ENCODE results near the gene KRTAP10-12. TPM values are rescaled to one million over a fixed set of nuclear protein-coding genes. Genes with fewer than 3 reads are reported as not detected.

The KRTAP10-12 gene
- total RNA-seq, 2 experiments from 2014 or later = not detected

DNA sequence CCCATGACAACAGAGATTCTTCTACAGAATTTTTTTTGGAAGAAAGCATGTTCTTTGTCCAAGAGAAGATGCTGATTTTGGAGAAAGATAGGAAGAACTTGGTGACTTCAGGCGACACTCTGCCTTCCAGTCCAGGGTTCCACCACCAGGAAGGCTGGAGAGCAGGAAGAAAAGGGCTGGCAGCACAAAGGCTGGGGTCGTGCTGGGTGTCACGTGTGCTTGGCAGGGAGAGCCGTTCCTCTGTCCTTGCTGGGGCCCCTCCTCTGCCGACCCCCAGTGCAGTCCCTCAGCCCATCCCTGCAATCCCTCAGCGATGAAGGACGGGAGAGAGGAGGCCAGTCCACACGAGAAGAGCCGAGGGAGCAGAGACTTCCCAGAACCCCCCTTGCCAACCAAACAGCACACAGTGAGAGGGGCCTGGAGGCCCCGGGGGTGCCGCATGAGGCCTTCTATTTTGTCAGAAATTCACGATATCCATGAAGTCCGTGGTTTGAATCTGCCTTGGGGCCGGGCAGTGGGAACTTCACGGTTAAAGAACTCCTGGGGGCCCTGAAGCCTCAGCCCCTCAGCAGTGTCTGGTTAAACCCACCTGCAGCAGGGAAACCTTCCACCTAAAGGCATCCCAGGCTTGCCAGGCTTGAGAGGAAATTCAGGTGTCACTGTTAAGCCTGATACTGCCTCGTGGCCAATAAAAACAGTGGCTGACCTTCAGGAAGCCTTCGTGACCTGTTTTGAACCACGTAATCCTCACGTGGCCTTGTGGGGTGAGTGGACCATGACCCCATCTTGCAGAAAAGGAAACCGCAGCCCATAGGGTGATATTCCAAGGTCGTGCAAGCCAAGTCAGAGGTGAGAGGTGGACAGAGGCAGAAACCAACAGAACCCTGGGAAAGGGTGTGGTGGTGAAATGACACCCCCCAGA lies 3.4 kb downstream of the KRTAP10-12 start:
- DNase-seq (no peak), ATAC-seq (no peak)
- TF ChIP-seq CTCF (IDR thresholded peaks at IDR 0.05) = no peak
- POLR2A ChIA-PET = no interaction called here
- intact Hi-C loops (cut with micrococcal nuclease) = no loop called here
- H3K9me3 Mint-ChIP-seq = no peaks in the 10 kb centered on the region
- H3K36me3 Mint-ChIP-seq (ENCODE audit: low read depth) = no peaks in the 10 kb centered on the region
- peaks cover 59% of the 10 kb centered on the region for H3K27me3 Mint-ChIP-seq
- H3K4me3 Mint-ChIP-seq = no peak overlapping the region
- no peak overlapping the region for H3K27ac Mint-ChIP-seq
- peaks cover 2% of the 10 kb centered on the region for H3K4me1 Mint-ChIP-seq (ENCODE audit: low read depth)
- CTCF ChIA-PET = no interaction called here

- CTCF ChIA-PET = no interaction called here
- Mint-ChIP-seq H3K36me3 (ENCODE audit: low read depth) (peaks cover 5% of the 10 kb centered on the region), H3K27ac (no peak overlapping the region), H3K4me3 (no peak overlapping the region), H3K9me3 (peaks cover 5% of the 10 kb centered on the region), H3K27me3 (peaks cover 64% of the 10 kb centered on the region), H3K4me1 (ENCODE audit: low read depth) (peaks cover 2% of the 10 kb centered on the region)
- POLR2A ChIA-PET = no interaction called here
- ATAC-seq (no peak), DNase-seq (no peak)
- no peak for TF ChIP-seq CTCF (IDR thresholded peaks at IDR 0.05)
- intact Hi-C loops (cut with micrococcal nuclease) = no loop called here
Measured at GRCh38 chr21:44701023-44701400, 4.0 kb downstream of the KRTAP10-12 start.

DNA sequence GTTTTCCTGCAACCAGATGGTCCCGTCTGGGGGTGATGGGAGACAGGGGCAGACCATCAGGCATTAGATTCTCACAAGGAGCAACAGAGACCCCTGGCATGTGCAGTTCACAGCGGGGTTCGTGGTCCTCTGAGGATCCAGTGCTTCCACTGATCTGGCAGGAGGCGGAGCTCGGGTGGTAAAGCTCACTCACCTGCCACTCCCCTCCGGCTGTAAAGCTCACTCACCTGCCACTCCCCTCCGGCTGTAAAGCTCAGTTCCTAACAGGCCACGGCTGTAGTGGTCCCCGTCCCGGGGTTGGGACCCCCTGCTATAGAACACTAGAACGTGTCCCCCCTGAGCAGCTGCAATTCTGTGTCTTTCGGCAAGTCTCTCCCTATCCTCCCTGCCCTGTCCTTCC lies 4.6 kb downstream of the KRTAP10-12 start:
- Mint-ChIP-seq H3K9me3 (peaks cover 9% of the 10 kb centered on the region), H3K36me3 (ENCODE audit: low read depth) (peaks cover 9% of the 10 kb centered on the region), H3K4me1 (ENCODE audit: low read depth) (peaks cover 5% of the 10 kb centered on the region), H3K27me3 (peaks cover 70% of the 10 kb centered on the region), H3K4me3 (no peak overlapping the region), H3K27ac (no peak overlapping the region)
- TF ChIP-seq CTCF (IDR thresholded peaks at IDR 0.05) = no peak
- CTCF ChIA-PET = no interaction called here
- POLR2A ChIA-PET = no interaction called here
- ATAC-seq = no peak
- intact Hi-C loops (cut with micrococcal nuclease) = no loop called here
- no peak for DNase-seq

GRCh38 chr21:44702111-44702972 lies 5.4 kb downstream of the KRTAP10-12 start:
- H3K4me1 Mint-ChIP-seq (ENCODE audit: low read depth) = peaks cover 5% of the 10 kb centered on the region
- CTCF ChIA-PET = no interaction called here
- peaks cover 69% of the 10 kb centered on the region for H3K27me3 Mint-ChIP-seq
- POLR2A ChIA-PET = no interaction called here
- no peak for ATAC-seq
- no peak overlapping the region for H3K27ac Mint-ChIP-seq
- intact Hi-C loops (cut with micrococcal nuclease) = no loop called here
- TF ChIP-seq CTCF (IDR thresholded peaks at IDR 0.05) = no peak
- H3K9me3 Mint-ChIP-seq = peaks cover 9% of the 10 kb centered on the region
- no peak for DNase-seq
- no peak overlapping the region for H3K4me3 Mint-ChIP-seq
- peaks cover 9% of the 10 kb centered on the region for H3K36me3 Mint-ChIP-seq (ENCODE audit: low read depth)

All from activated CD8-positive, alpha-beta T cell treated with anti-CD3 and anti-CD28 coated beads for 36 hours (primary cell).